ENCODE data around the gene TNNI2. TPM values are rescaled to one million over a fixed set of nuclear protein-coding genes. Genes with fewer than 3 reads are reported as not detected.

The TNNI2 gene
- total RNA-seq, 1 experiment from 2014 or later, result not detected

- Histone ChIP-seq H2BK20ac (ENCODE audit: low read depth, low read length, poor library complexity, severe bottlenecking) (no peak overlapping the region), H2AK5ac (ENCODE audit: insufficient read length, low read length) (no peak overlapping the region), H2BK15ac (ENCODE audit: low read depth, low read length) (no peak overlapping the region), H3T11ph (ENCODE audit: low read length) (no peak overlapping the region), H4K20me1 (ENCODE audit: control insufficient read depth, insufficient read depth, insufficient read length) (no peaks in the 10 kb centered on the region), H3K4ac (ENCODE audit: low read depth, low read length) (no peak overlapping the region), H2BK120ac (ENCODE audit: low read depth, low read length, poor library complexity, severe bottlenecking) (no peak overlapping the region), H3K27me3 (ENCODE audit: insufficient read depth, low read length) (no peaks in the 10 kb centered on the region), H2BK5ac (ENCODE audit: insufficient read length, low read length) (no peak overlapping the region), H3K18ac (ENCODE audit: insufficient read length, low read depth, low read length) (no peak overlapping the region), H3K14ac (ENCODE audit: insufficient read depth, low read length) (no peak overlapping the region; the same call in 1 of the 2 replicates), H4K5ac (ENCODE audit: insufficient read length, low read depth, low read length) (no peak overlapping the region), H3K27ac (ENCODE audit: insufficient read length, low read depth, low read length) (no peak overlapping the region), H3K56ac (ENCODE audit: insufficient read length, low read depth, low read length) (no peak overlapping the region), H3K23ac (ENCODE audit: insufficient read length, low read depth, low read length) (no peak overlapping the region), H3K79me2 (ENCODE audit: insufficient read depth, low read length) (no peaks in the 10 kb centered on the region), H3K9ac (ENCODE audit: extremely low read depth, insufficient read length, low read length) (no peak overlapping the region), H3K4me2 (ENCODE audit: insufficient read depth, insufficient read length, low read length) (no peak overlapping the region), H3K79me1 (ENCODE audit: insufficient read depth, low read depth, low read length, poor library complexity, severe bottlenecking) (no peaks in the 10 kb centered on the region), H3K4me1 (ENCODE audit: insufficient read depth, low read length) (peaks cover 2% of the 10 kb centered on the region; the same call in 1 of the 2 replicates), H2BK12ac (ENCODE audit: insufficient read length, low read depth, low read length) (no peak overlapping the region), H3K9me3 (ENCODE audit: control insufficient read depth, low read depth, low read length) (no peaks in the 10 kb centered on the region), H3K23me2 (ENCODE audit: insufficient read length, low read depth, low read length, poor library complexity, severe bottlenecking) (no peaks in the 10 kb centered on the region), H2AFZ (ENCODE audit: low read length) (no peak overlapping the region), H4K8ac (replicated peaks; ENCODE audit: insufficient read length, low read depth, low read length) (no peak overlapping the region), H4K91ac (ENCODE audit: insufficient read length, low read depth, low read length) (no peak overlapping the region)
- no CpG with 5 or more reads among the region's 14 CpGs for WGBS (ENCODE audit: extremely low coverage, insufficient read length, low lambda C conversion rate)
- Mint-ChIP-seq H3K4me1 (peaks cover 7 to 15% of the 10 kb centered on the region in 2 experiments), H3K27me3 (ENCODE audit: low read depth) (peaks cover 29% of the 10 kb centered on the region), H3K4me3 (no peak overlapping the region), H3K36me3 (ENCODE audit: insufficient read depth in 1 of 3, low read depth in 3 of 3) (no peaks in the 10 kb centered on the region), H3K9me3 (no peaks in the 10 kb centered on the region; a peak in 1 of 5 replicates), H3K27ac (peak overlapping the region in 1 of 3 experiments; percentile 87; a peak in 1 of 7 replicates)
- TF ChIP-seq CTCF (conservative IDR thresholded peaks at IDR 0.05), result no peak
- DNase-seq, result no peak
Measured at GRCh38 chr11:1868056-1868635, 29.4 kb downstream of the TNNI2 start.

All from H9 (cell line).